GF-D8 (cell line): ENCODE data around the gene EIF1.
"Not testable (repeated sequence)": the region's sequence is repeated elsewhere in the genome, so short reads cannot be mapped to it uniquely, and the experiment has no call there.

Experiments
- DNase-seq: peaks from one replicate; lab custom pipeline; 2025; lab: John Stamatoyannopoulos, UW

Gene EIF1

DNA sequence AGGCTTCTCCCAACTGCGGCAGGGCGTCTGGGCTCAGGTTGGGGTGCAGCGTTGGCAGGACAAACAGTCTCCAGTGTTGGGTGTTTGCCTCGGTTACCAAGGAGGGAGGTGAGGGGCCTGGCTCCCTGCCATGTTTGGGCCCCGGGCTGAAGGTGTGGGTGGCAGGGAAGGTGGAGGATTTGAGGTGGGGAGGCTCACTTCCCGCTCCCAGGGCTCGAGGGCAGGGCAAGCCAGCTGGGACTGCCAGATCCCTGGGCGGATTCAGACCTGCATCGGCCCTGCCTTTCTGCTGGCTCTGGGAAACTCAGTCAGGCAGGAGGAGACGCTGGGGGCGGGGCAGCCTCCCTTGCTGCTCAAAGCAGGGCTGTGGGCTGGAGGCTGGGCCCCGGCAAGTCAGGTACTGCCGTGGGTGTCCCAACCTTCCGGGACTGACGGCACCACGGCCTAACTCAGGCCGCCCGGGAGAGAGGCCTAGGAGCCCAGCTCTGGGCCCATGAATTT lies 33.0 kb upstream of the EIF1 start:
- DNase-seq, result no peak

DNA sequence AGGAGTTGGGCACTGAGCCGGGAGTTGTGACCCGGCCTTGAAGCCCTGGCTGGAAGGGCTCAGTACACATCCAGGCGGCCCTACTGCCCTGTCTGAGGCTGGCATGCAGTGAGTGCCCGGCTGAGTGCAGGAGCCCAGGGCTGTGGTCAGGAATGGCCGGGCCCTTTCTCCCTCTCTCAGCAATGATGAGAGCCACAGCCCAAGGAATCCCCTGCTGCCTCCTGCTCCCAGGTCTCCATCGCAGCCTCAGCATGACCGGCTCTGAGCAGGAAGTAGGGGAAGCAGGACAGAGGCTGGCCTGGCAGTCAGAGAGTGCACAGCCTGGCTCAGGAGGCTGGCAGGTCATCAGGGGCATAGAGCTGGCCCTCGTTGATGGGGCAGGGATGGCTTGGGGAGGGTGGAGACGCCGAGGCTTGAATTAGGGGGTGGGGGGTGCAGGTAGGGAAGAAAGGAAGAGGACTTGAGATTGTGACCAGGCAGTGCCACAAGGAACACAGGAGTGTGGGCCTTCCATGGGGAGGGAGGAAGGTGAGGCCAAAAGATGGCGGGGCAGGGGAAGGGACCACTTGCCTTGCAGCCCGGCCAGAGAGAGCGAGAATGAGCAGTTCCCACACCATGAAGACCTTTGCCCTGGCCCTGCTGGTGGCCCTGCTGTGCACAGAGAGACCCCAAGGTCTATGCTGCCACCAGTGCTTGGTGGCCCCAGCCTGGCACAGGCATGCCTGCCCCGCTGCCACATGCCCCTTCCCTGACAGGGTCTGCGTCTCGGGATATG lies 32.2 kb upstream of the EIF1 start:
- no peak for DNase-seq

DNA sequence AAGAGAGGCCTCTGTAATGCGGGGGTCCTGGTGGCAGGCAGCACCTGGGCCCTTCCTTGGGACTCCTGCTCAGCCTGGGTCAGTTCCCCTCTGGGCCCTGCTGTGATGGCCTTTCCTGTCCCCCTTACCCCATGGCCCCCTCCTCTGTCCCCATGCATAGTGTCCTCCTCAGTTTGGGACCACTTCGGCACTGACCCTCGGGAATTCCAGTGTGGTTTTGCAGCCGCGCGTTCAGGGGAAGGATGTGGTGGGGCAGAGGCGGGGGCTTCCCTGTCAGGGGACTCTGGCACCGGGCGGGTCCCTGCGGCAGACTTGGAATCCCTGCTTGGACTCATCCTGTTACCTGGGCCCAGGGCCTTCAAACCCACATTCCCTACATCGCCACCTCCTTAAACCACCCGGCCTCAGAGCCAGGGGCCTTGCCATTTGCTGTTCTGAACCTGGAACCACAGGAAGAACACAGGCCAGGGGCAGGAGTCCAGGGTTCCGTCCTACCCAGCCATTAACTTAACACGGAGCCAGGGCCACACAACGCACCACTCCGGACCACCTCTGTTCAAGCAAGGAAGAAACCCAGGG lies 31.4 kb upstream of the EIF1 start:
- no peak for DNase-seq

DNA sequence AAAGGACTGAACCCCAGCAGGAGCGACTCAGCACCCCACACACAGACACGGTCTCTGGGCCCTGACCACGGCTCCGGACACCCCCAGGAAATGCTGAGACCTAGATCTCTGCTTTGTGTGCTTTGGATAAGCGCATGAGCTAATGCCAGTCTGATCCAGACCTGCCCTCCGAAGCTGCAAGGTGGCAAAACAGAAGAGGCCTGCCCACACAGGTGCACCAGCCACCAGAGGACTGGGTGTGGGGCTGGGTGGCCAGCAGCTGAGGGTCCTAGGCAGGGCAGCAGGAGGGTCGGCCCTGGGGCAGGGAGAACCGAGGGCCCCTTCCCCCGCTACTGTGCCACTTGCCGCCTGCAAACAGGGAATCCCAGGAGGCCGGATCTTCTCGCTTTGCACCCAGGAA lies 30.7 kb upstream of the EIF1 start:
- DNase-seq, result no peak

DNA sequence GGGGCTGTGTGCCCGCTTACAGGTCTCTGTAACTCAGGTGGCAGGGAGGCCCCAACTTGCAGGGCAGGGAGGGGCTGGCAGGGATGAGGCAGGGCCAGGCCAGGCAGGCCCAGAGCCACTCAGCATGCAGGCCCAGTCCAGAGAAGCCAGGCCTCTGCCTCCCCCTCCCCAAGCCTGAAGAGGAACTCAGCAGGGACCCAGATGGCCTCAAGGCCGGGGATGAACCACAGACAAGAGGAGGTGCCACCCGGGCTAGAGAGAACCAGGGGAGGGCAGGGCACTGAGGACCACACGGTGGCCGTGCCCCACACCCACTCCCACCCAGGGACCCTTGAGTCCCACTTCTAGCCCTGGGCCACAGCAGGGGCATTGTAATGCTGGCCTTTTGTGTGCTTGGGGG lies 29.8 kb upstream of the EIF1 start:
- no peak for DNase-seq

DNA sequence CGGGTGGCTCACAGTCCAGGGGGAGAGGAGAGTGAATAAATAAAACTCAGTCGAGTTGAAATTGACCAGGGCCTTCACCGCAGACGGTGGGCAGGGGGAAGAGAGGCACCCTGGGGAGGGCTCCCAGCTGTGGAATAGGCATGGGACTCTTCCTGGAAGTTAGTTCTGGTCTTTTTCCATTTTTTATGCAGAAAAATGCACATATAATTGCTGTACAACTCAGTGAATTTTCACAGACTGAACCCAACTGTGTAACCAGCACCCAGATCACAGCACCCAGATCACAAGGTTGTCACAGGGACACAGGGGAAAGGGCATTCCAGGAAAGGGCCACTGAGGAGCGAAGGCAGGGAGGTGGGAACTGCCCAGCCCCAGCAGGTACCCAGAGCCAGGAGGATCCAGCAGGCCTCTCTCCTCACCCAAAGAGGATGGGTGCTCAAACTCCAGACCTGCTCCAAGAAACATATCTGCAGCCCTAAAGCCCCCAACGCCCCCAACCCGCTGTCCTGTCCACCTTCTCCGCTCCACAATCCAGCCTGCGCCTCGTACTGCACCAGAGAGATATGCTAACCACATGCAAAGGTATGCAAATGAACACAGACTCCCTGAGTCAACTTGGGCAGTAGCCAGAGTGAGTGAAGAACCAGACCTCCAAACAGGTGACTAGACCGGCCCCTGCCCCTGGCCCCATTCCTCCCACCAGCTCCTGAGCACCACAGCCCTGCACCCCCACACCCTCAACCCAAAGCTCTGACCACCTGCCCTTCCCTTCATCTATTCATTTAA lies 29.1 kb upstream of the EIF1 start:
- DNase-seq, result no peak

DNA sequence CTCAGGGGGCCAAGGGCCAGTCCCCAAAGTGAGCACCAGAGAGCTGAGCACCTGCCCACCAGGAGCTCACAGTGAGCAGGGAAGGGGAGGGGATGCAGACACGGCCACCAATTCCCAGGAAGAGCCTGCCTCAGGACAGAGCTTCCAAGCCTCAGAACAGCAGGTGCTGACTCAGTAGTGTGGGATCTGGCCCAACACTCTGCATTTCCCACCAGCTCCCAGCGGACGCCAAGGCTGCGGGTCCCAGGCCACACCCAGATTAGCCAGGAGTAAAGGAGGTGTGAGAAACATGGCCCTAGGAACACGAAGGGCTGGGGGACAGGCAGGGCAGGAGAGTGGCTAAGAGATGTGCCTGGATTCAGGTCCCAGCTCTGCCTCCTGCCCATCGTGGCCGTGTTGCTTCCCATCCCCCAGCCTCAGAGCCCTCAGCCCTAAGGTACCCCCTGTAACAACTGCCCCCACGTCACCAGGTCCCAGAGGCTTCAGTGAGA lies 28.4 kb upstream of the EIF1 start:
- DNase-seq, result no peak

DNA sequence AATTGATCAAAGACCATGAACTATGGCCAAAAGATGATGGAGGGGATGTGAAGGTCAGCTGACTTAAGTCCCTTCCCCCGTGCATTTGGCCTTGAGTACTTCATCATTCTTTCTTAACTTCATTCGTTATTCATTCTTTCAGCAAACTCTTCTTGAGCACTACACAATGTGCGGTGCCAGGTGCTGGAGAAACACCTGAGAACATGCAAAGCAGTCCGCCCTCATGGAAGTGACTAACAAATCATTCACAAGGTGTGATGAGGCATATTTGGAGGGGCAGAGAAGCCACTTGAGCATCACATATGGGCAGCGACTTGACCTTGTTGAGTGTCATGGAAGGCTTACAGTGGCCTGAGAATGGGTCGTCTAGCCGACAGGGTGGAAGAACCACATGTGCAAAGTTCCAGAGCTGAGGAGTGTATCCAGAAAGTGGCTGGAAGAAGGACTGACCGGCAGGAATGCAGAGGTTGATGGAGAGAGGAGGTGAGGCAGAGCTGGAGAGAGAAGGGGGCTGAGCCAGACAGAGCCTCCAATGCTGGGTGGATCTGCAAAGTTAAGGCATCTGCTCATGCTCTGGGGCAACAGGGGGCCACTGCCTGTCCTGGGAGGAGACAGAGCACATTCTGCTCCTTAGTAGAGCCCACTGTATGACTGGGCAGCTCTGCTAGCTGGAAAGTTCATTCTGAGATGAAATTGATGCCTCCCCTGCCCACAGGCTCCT lies 25.1 kb upstream of the EIF1 start:
- no peak for DNase-seq

DNA sequence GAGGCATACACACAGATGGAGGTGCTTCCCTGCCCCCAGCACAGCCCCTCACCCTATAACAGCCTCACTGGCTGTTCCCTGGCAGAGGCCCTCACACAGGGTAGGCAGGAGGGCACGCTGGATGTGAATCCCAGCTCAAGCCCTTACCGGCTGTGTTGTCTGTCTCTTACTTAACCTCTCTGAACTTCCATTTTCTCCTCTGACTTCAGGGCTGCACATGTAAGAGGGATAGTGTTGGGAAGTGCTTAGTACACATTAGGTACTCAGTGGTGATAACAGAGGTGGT lies 24.6 kb upstream of the EIF1 start:
- no peak for DNase-seq

DNA sequence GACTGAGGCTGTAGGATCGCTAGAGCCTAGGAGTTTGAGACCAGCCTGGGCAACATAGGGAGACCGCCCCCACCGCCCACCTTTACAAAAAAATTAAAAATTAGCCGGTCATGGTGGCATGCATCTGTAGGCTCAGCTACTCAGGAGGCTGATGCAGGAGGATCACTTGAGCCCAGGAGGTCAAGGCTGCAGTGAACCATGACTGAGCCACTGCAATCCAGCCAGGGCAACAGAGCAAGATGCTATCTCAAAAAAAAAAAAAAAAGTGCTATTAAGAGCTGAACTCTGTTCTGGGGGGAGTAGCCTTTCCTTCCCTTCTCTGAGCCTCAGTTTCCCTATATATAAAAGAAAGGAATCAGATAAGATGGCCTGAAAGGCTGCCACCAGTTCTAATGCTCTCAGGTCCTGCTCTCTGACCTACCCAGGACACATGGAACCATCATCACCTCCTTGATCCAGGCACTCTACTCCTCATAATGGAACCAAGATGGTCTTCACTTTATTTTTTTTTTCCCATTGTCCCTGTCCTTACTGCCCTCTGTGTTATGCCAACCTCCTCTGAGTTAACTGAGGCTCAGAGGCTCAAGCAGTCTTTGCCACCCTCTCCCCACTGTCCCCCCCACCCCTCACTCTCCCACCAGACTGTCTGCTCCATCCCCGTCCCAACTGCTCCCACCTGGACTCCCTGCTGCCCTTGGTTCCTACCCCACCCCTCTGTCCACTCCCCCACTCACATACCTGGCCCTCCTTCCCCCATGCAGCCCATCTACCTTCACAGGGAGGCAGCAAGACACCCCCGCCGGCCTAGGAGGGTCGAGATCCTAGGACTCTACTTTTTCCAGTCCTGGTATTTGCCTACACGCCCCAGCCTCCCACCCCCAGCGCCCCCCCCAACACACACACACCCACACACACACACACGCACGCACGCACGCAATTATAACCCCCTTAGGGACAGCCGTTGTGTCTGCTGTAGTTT lies 23.8 kb upstream of the EIF1 start:
- DNase-seq, result no peak

DNA sequence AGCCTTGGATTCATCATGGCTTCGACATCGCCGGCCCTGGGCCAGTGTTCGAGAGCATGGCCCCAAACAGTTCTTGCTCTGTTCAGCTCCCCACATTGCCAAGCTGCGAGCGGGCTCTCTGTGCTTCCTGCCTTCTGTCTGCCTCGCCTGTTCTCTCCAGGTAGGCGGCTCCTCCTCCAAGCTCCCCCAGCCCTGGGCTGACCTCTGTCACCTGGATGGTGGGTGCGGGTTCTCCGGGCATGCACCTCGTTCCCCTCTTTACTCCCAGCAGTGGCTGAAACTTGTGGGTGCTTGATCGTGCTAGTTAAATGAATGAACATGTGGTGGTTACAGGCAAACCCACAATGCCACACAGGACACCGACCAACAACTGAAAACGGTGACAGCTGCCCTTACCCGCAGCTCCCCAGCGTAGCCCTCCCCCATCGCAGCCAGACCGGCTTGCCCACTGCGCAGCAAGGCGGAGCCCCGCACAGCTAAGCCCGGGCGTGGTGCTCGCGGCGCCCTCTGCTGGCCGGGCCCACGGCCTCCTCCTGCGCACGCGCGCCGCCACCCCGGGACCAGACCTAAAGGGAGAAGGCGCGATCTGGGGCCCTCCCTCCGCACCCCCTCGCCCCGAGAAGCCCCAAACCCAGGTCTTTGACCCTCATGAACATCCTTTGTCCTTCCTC lies 23.0 kb upstream of the EIF1 start:
- DNase-seq, result peak; percentile 78

DNA sequence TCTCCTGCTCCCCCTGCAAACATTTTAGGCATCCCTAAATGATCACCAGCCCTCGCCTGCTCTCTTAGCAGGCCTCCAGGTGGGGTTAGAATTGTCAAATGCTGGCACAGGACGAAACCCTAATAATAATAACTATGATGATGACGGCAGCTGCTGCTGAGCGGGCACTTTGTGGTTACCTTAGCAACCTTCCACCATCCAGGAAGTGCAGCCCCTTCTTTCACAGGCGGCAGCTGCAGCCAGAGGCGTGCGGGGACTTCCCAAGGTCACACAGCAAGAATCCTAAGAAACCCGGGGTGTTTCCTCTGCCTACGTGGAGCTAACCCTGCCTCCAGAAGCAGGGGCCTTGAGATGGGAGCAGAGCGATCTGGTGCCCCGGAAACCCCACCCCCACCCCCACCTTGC lies 22.4 kb upstream of the EIF1 start:
- DNase-seq, result peak; percentile 37

DNA sequence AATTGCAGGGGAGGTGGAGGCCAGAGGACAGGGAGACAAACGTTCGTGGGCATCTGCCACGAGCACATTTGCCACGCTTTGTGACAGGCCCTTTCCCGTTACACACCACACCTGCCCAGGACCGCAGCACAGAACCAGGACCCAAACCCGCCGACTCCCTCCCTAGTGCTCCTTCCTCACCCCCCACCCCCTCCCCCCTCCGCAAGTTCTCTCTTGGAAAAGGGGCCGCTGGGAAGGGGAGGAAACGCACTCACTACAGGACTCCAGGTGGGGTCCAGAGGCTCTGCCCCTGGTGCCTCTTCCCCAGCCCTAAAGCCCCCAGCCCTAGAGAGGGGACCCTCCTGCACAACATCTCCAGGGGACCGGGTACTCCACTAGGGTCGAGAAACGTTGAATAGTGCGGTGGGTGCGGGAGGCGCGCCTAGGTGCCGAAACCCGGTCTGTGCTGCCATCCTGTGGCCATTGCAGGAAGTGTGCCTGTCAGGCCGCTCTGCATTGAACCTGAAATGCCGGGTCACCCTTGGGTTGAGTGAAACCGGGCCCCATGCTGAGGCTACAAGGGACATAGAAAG lies 21.9 kb upstream of the EIF1 start:
- peak; percentile 55 for DNase-seq

DNA sequence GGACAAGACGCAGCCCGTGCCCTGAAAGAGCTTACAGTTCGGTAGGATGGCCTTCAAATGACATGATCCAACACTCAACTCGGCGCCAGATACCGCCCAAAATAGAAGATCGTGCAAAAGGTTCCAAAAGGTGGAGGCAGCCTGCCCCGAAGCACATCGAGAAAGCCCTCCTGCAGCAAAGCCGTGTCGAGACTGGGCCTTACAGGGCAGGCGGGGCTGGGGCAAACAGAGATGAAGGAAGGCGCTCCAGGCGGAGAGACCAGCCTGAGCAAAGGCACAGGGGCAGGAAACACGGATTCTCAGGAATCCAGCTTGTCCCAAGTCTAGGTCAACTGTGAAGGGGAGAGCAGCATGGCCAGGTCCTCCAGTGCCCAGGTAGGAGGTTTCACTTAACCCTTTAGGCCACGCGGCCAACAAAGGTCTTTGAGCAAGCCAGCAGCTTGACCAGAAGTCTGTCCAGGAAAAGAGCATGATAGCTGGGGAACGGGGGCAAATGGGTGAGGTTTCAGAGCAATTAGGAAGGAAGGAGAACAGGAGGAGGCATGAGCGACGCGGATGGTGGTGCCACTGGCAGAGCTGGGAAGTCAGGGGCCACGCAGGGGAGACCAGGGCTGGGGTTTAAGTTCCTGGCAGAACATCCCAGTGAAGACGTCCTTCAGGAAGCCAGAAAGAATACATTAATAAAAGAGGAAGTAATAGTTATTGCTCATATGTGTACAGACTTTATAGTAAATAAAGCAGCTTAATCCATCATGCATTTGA lies 21.2 kb upstream of the EIF1 start:
- DNase-seq, result peak; percentile 27

DNA sequence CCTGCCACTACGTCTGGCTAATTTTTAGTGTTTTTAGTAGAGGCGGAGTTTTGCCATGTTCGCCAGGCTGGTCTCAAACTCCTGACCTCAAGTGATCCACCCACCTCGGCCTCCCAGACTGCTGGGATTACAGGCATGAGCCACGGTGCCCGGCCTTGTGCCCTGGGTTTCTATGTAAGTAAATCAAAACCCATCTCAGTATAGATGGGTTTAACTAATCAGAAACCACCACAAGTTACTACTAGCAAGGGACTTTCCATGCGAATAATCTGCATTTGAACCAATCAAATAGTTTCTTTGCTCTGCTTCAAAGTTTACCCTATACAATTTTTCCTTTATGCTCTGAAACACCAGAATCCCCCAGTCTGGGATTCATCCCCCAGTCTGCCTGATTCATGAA lies 16.5 kb upstream of the EIF1 start:
- no peak for DNase-seq

DNA sequence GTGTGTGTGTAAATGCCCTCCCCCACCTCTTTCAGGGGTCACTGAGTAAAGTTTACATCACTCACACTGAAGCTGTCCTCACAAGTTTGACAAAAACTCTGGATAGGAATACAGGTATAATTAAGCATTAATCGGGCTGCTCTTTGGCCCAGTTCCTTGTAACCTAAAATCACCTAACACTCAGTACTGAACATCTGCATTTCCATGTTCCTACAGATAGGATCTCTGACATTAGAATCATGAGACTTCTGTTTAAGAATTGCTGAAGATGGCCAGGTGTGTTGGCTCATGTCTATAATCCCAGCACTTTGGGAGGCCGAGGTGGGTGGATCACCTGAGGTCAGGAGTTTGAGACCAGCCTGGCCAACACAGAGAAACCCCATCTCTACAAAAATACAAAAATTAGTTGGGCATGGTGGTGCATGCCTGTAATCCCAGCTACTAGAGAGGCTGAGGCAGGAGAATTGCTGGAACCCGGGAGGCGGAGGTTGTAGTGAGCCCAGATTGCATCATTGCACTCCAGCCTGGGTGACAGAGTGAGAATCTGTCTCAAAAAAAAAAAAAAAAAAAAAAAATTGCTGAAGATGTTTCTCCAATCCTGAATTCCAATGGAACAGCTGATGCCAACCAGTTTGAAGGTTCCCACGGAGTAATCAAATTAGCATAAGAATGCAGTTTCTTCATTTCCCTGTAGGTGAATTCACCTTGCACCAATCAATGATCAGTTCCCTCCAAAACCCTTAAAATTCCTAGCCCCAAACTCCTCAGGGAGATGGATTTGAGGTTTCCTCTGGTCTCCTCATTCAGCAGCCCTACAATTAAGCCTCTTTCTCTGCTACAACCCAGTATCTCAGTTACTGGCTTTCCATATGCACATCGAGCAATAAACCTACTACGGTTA lies 13.3 kb upstream of the EIF1 start:
- not testable (repeated sequence) for DNase-seq

DNA sequence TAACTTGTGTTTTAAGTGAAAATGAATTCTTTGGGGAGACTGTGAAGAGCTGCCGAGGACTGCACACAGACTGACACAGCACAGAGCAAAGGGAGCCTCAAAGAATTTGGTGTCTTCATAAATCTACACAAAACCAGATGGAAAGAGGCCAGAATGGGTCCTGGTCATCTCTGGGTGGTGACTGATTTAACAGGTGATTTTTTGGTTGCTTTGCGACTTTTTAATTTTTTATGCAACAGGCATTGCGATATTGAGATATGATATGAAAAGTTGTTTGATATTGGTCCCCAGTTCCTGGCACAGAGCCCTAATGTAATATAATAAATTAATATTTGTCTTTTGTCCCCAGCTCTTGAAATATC lies 12.6 kb upstream of the EIF1 start:
- DNase-seq, result no peak

DNA sequence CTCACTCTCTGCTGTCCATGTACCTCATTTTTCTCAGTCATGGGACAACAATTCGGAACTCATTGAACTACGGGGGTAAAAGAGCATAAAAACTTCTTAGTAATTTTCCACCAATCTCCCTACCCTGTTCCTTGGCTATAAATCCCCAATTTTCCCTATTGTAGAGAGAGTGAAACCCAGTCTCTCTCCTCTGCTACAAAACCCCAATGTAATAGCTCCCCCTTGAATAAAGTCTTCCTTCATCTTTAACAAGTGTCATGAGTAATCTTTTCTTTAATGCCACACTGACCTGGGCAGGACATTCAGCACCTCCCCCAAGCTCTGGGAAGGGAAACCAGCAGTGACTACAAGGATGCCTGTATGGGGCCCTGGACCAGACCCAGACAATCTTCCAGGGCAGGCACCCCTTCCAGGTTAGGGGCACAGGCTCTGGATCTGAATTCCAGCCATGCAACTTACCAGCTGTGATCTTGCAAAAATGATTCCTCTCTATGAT lies 10.2 kb upstream of the EIF1 start:
- DNase-seq, result peak; percentile 63
